ENCODE data around the gene OSTN.

OSTN gene

GRCh38 chr3:191198480-191198879, 561 bp upstream of the OSTN start:
- TF ChIP-seq, protein P1, sequence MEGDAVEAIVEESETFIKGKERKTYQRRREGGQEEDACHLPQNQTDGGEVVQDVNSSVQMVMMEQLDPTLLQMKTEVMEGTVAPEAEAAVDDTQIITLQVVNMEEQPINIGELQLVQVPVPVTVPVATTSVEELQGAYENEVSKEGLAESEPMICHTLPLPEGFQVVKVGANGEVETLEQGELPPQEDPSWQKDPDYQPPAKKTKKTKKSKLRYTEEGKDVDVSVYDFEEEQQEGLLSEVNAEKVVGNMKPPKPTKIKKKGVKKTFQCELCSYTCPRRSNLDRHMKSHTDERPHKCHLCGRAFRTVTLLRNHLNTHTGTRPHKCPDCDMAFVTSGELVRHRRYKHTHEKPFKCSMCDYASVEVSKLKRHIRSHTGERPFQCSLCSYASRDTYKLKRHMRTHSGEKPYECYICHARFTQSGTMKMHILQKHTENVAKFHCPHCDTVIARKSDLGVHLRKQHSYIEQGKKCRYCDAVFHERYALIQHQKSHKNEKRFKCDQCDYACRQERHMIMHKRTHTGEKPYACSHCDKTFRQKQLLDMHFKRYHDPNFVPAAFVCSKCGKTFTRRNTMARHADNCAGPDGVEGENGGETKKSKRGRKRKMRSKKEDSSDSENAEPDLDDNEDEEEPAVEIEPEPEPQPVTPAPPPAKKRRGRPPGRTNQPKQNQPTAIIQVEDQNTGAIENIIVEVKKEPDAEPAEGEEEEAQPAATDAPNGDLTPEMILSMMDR (IDR thresholded peaks at IDR 0.05; ENCODE audit: borderline replicate concordance, insufficient read depth, low read depth, low read length) = no peak
- no peak overlapping the region for H3K4me3 ChIP-seq (ENCODE audit: low read depth, low read length)

DNA sequence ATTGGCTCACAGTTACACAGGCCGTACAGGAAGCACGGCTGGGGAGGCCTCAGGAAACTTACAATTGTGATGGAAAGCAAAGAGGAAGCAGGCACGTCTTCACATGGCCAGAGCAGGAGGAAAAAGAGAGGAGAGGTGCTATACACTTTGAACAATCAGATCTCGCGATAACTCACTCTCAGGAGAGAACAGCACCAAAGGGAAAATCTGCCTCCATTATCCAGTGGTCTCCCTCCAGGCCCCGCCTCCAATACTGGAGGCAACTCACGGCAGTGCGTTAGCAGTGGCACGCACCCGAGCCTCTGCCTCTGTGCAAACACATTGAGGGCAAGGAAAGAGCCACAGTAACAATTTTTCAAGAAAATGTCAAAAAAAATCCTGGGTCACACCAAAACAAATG, 11.0 kb downstream of the OSTN start:
- TF ChIP-seq, protein P1 (IDR thresholded peaks at IDR 0.05; ENCODE audit: borderline replicate concordance, insufficient read depth, low read depth, low read length) = no peak
- no peak overlapping the region for H3K4me3 ChIP-seq (ENCODE audit: low read depth, low read length)

DNA sequence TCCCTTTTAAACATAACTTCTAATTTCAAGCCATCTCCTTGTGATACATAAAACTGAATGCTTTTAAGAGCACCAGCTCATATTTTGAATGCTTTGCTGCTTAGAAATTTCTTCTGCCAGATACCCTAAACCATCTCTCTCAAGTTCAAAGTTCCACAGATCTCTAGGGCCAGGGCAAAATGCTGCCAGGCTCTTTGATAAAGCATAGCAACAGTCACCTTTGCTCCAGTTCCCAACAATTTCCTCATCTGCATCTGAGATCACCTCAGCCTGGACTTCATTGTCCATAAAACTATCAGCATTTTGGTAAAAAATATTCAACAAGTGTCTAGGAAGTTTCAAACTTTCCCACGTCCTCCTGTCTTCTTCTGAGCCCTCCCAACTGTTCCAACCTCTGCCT, 17.5 kb downstream of the OSTN start:
- TF ChIP-seq, protein P1 (IDR thresholded peaks at IDR 0.05; ENCODE audit: borderline replicate concordance, insufficient read depth, low read depth, low read length) = no peak
- no peak overlapping the region for H3K4me3 ChIP-seq (ENCODE audit: low read depth, low read length)

DNA sequence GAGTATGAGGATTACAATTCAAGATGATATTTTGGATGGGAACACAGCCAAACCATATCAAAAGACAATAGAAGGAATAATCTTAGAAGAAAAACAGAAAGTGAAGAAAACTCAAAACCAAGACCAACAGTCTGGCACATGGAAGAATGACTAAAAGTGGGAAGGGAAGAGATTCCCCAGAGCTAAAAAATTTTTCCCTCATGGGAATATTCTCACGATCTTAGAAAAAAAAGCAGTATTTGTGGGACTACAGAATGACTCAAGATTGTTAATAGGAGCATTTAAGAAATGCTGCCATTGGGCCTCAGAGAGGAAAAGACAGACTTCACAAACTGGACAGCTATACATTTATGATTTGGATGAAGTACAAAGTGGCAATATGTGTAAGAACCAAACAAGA, 18.3 kb downstream of the OSTN start:
- H3K4me3 ChIP-seq (ENCODE audit: low read depth, low read length) = no peak overlapping the region
- TF ChIP-seq, protein P1 (IDR thresholded peaks at IDR 0.05; ENCODE audit: borderline replicate concordance, insufficient read depth, low read depth, low read length) = no peak

DNA sequence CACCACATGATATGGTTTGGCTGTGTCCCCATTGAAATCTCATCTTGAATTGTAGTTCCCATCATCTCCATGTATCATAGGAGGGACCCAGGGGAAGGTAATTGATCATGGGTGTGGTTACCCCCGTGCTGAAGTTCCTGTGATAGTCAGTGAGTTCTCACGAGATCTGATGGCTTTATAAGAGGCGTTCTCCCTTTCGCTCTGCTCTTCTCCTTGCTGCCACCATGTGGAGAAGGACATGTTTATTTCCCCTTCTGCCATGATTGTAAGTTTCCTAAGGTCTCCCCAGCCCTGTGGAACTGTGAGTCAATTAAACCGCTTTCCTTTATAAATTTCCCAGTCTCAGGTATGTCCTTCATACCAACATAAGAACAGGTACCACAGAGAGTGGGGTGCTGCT, 21.9 kb downstream of the OSTN start:
- TF ChIP-seq, protein P1 (IDR thresholded peaks at IDR 0.05; ENCODE audit: borderline replicate concordance, insufficient read depth, low read depth, low read length) = no peak
- no peak overlapping the region for H3K4me3 ChIP-seq (ENCODE audit: low read depth, low read length)

DNA sequence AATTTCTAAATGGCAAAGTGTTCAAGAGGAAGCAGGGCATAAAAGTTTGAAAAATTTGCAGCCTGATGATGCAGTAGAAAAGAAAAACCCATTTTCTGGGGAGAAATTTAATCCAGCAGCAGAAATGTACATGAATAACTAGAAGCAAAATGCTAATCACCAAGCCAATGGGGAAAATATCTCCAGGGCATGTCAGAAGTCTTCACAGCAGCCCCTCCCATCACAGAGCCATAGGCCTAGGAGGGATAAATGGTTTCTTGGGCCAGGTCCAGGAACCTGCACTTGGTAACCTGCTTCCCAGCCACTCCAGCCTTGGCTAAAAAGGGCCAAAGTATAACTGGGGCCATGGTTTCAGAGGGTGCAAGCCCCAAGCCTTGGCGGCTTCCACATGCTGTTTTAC, 22.6 kb downstream of the OSTN start:
- TF ChIP-seq, protein P1 (IDR thresholded peaks at IDR 0.05; ENCODE audit: borderline replicate concordance, insufficient read depth, low read depth, low read length) = no peak
- H3K4me3 ChIP-seq (ENCODE audit: low read depth, low read length) = no peak overlapping the region

DNA sequence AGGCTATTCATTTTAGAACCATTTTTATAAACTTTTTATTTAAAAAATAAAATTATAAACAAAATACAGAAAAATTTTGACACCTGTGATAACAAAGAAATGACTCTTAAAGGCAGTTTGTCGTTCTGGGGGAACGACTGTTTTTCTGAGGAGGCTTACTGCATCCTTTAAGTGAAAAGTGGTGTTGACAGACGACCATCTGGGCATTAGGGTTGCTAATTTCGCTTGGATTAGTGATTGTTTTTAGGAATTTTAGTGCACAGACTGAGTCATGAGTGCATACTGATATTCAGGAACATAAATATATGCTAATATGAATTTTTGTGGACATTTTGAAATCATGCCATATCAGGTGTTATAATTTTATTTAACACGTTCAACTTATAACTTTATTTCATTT, 28.5 kb downstream of the OSTN start:
- no peak overlapping the region for H3K4me3 ChIP-seq (ENCODE audit: low read depth, low read length)
- TF ChIP-seq, protein P1 (IDR thresholded peaks at IDR 0.05; ENCODE audit: borderline replicate concordance, insufficient read depth, low read depth, low read length) = no peak

Measured in GM12875 (cell line).